ENCODE results near the gene ERC2.

- no peak for TF ChIP-seq YY1 (IDR thresholded peaks at IDR 0.05; ENCODE audit: low read depth, low read length)
- no peak; a peak in 1 of 4 replicates for TF ChIP-seq CTCF (IDR thresholded peaks at IDR 0.05; ENCODE audit: control extremely low read depth in 1 of 3, insufficient read depth in 1 of 3, low read depth in 1 of 3, low read length in 3 of 3)
- TF ChIP-seq MAX (IDR thresholded peaks at IDR 0.05), result no peak
- TF ChIP-seq TAF1 (IDR thresholded peaks at IDR 0.05; ENCODE audit: low read depth, low read length), result no peak
Measured at GRCh38 chr3:55885721-55886120, 582.5 kb downstream of the ERC2 start.

Measured in H1 (cell line).